Ishikawa (cell line): Measurements from ENCODE around the gene PRKCE.

Source experiments
- CEBPB ChIP-seq: IDR thresholded peaks from 2 replicates; pipeline ENCODE4 v1.6.1; 2012
- EP300 ChIP-seq: IDR thresholded peaks from 2 replicates; pipeline ENCODE4 v1.6.1; 2012; ENCODE audit warnings: borderline replicate concordance
- FOXM1 ChIP-seq: IDR thresholded peaks from 2 replicates; pipeline ENCODE4 v1.6.1; 2012; ENCODE audit warnings: low read depth, borderline replicate concordance
- MAX ChIP-seq: IDR thresholded peaks from 2 replicates; pipeline ENCODE4 v1.6.1; 2012
- REST ChIP-seq: IDR thresholded peaks from 2 replicates; pipeline ENCODE4 v1.6.1; 2012; ENCODE audit warnings: low read depth, mild to moderate bottlenecking
- YY1 ChIP-seq: IDR thresholded peaks from 2 replicates; pipeline ENCODE4 v1.6.1; 2012; ENCODE audit warnings: low read depth

GRCh38 chr2:46193356-46193755 is 541.9 kb downstream of the PRKCE start:
- TF ChIP-seq EP300: no peak
- no peak for TF ChIP-seq YY1
- no peak for TF ChIP-seq MAX
- no peak for TF ChIP-seq CEBPB
- TF ChIP-seq REST: no peak
- TF ChIP-seq FOXM1: no peak
